ENCODE results near the gene ASCL1.

DNA sequence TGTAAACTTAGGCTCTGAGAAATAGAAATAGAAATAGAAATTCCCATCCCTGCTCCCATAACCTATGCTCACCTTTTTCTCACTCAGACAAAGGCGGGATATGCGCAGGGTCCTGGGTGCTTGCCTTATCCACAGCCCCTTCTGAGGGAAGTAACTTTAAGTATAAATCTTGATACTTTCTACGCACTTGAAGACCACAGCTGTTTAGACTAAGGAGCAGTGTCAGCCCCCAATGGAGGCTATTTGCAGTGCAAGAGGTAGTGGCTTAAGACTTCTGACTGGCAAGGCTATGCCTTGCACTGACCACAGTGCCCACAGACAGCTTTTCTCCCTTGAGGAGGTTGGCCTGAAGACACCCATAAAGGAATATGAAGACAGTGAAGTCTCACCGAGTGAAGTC lies 35.2 kb downstream of the ASCL1 start:
- TF ChIP-seq, protein P1, sequence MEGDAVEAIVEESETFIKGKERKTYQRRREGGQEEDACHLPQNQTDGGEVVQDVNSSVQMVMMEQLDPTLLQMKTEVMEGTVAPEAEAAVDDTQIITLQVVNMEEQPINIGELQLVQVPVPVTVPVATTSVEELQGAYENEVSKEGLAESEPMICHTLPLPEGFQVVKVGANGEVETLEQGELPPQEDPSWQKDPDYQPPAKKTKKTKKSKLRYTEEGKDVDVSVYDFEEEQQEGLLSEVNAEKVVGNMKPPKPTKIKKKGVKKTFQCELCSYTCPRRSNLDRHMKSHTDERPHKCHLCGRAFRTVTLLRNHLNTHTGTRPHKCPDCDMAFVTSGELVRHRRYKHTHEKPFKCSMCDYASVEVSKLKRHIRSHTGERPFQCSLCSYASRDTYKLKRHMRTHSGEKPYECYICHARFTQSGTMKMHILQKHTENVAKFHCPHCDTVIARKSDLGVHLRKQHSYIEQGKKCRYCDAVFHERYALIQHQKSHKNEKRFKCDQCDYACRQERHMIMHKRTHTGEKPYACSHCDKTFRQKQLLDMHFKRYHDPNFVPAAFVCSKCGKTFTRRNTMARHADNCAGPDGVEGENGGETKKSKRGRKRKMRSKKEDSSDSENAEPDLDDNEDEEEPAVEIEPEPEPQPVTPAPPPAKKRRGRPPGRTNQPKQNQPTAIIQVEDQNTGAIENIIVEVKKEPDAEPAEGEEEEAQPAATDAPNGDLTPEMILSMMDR (IDR thresholded peaks at IDR 0.05): no peak
- no peak for TF ChIP-seq POLR2A (IDR thresholded peaks at IDR 0.05)

Data from stomach (tissue), 4 donors.